A673 (cell line): ENCODE results near the gene WDR82. TPM values are rescaled to one million over a fixed set of nuclear protein-coding genes. Genes with fewer than 3 reads are reported as not detected.

Source experiments
- BruUV-seq: library from RNA; stranded (reverse); fragments of 400-500 nt; replicated peaks from 2 replicates; lab custom pipeline; 2021; lab: Mats Ljungman, UMichigan
- CTCF ChIA-PET: fragments of 300-600 bp; sonication (Branson Sonifier 250); formaldehyde crosslinking; loops from one replicate; lab custom pipeline; 2022; ENCODE audit warnings: antibody characterized with exemption; lab: Charles Lee
- POLR2A ChIA-PET: fragments of 300-600 bp; sonication (Branson Sonifier 250); formaldehyde crosslinking; loops from one replicate; lab custom pipeline; 2022; ENCODE audit warnings: antibody characterized with exemption; ENCODE audit not compliant: low non-redundant PET; lab: Charles Lee
- DNase-seq: peaks from one replicate; pipeline ENCODE4 v3.0.0-alpha.2; 2015; ENCODE audit warnings: low spot score
- H3K27ac ChIP-seq: fragments of 200-600 bp; sonication (generic); 2 replicates; pipeline ENCODE4 v1.5.1; 2016; ENCODE audit warnings: mixed run types, low read depth, mild to moderate bottlenecking, mixed read lengths, antibody characterized with exemption, low read length; ENCODE audit not compliant: poor library complexity, severe bottlenecking
- H3K27me3 ChIP-seq: fragments of 200-600 bp; sonication (generic); replicated peaks from 2 replicates; pipeline ENCODE4 v1.6.1; 2017; ENCODE audit warnings: mixed run types, low read depth, mild to moderate bottlenecking, mixed read lengths, antibody characterized with exemption, low read length; ENCODE audit not compliant: insufficient read depth, poor library complexity
- H3K36me3 ChIP-seq: fragments of 200-600 bp; sonication (generic); 2 replicates; pipeline ENCODE4 v1.6.1; 2016; ENCODE audit warnings: mixed run types, mild to moderate bottlenecking, mixed read lengths, antibody characterized with exemption, low read length; ENCODE audit not compliant: insufficient read depth, poor library complexity, severe bottlenecking
- H3K4me1 ChIP-seq: fragments of 200-600 bp; sonication (generic); 2 replicates; pipeline ENCODE4 v1.6.1; 2017; ENCODE audit warnings: mixed run types, mild to moderate bottlenecking, mixed read lengths, antibody characterized with exemption, low read length; ENCODE audit not compliant: insufficient read depth, poor library complexity, severe bottlenecking
- H3K4me3 ChIP-seq: fragments of 200-600 bp; sonication (generic); 2 replicates; pipeline ENCODE4 v1.5.1; 2016; ENCODE audit warnings: low read depth, mixed run types, mild to moderate bottlenecking, mixed read lengths, low read length; ENCODE audit not compliant: poor library complexity, severe bottlenecking
- H3K9me3 ChIP-seq: fragments of 200-600 bp; sonication (generic); 2 replicates; pipeline ENCODE4 v1.6.1; 2016; ENCODE audit warnings: mixed run types, low read depth, mild to moderate bottlenecking, mixed read lengths, antibody characterized with exemption, low read length; ENCODE audit not compliant: poor library complexity, severe bottlenecking
- EZH2 ChIP-seq: fragments of 200-600 bp; sonication (generic); IDR thresholded peaks from 2 replicates; pipeline ENCODE4 v1.6.1; 2017; ENCODE audit warnings: borderline replicate concordance, low read depth, mild to moderate bottlenecking, mixed read lengths, antibody characterized with exemption, low read length; ENCODE audit not compliant: poor library complexity, severe bottlenecking
- intact Hi-C: fragments of 100-400 bp; cut with micrococcal nuclease; formaldehyde crosslinking; loops from one replicate; pipeline ENCODE4 v1.10.0; 2022; ENCODE audit not compliant: unreplicated experiment
- total RNA-seq: library from RNA; stranded (reverse); gene quantifications from 2 replicates; pipeline ENCODE4 v1.2.3, GENCODE V29; 2021
- TF ChIP-seq, protein P1 (sequence below): fragments of 300-800, 200-600 bp; sonication (generic); conservative IDR thresholded peaks from 2 replicates; pipeline ENCODE4 v1.5.1; 2017; ENCODE audit warnings: low read depth, mild to moderate bottlenecking, antibody characterized with exemption, low read length, moderate library complexity, mixed read lengths

Gene WDR82
- total RNA-seq, 1 experiment from 2014 or later, result 54.3 TPM

DNA sequence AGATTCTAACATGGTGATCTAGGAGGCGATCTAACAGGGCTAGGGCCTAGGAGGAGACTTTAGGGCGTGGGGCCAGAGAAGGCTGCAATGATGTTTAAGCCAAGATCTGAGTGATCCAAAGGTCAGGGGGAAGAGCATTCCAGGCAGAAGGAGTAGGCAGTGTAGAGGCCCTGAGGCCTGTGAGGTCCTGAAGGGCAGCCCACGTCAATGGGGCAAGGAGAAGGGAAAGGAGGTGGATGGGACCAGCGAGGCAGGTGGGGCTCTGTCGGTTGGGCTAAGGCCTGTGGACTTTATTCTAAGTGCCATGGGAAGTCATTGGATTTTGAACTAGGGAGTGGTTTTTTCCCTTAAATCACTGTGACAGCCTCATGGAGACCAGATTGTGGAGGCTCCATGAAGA is 27.5 kb upstream of the WDR82 start:
- DNase-seq, result no peak
- no TSS peak for BruUV-seq
- intact Hi-C loops, result no loop called here
- Histone ChIP-seq H3K27ac (no peak overlapping the region), H3K27me3 (no peaks in the 10 kb centered on the region), H3K9me3 (no peaks in the 10 kb centered on the region), H3K36me3 (no peaks in the 10 kb centered on the region), H3K4me3 (no peak overlapping the region), H3K4me1 (no peaks in the 10 kb centered on the region)
- POLR2A ChIA-PET, result no interaction called here
- TF ChIP-seq EZH2, result no peak
- TF ChIP-seq, protein P1, sequence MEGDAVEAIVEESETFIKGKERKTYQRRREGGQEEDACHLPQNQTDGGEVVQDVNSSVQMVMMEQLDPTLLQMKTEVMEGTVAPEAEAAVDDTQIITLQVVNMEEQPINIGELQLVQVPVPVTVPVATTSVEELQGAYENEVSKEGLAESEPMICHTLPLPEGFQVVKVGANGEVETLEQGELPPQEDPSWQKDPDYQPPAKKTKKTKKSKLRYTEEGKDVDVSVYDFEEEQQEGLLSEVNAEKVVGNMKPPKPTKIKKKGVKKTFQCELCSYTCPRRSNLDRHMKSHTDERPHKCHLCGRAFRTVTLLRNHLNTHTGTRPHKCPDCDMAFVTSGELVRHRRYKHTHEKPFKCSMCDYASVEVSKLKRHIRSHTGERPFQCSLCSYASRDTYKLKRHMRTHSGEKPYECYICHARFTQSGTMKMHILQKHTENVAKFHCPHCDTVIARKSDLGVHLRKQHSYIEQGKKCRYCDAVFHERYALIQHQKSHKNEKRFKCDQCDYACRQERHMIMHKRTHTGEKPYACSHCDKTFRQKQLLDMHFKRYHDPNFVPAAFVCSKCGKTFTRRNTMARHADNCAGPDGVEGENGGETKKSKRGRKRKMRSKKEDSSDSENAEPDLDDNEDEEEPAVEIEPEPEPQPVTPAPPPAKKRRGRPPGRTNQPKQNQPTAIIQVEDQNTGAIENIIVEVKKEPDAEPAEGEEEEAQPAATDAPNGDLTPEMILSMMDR, result no peak
- CTCF ChIA-PET, result no interaction called here

DNA sequence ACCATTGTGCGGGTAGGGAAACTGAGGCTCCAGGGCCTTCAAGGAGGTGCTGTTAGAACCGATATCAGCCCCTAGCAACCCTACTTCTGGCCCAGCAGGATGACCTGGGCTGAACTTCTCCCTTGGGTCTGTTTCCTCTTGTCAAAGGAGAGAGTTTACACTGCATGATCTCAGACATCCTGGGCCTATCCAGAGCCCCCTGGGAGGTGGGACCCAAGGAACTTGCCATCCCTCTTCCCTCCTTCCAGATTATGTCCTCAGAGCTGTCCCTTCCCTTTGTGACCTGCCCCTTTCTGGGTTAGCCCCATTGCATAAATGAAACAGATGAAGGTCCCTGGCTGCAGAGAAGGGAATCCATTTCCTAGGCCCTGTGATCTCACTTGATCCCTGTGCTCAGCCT is 25.4 kb upstream of the WDR82 start:
- TF ChIP-seq, protein P1, result no peak
- TF ChIP-seq EZH2, result no peak
- intact Hi-C loops, result no loop called here
- Histone ChIP-seq H3K4me3 (no peak overlapping the region), H3K27ac (no peak overlapping the region), H3K4me1 (no peaks in the 10 kb centered on the region), H3K9me3 (no peaks in the 10 kb centered on the region), H3K36me3 (no peaks in the 10 kb centered on the region), H3K27me3 (no peaks in the 10 kb centered on the region)
- no peak for DNase-seq
- ChIA-PET CTCF (no interaction called here), POLR2A (no interaction called here)
- no TSS peak for BruUV-seq

DNA sequence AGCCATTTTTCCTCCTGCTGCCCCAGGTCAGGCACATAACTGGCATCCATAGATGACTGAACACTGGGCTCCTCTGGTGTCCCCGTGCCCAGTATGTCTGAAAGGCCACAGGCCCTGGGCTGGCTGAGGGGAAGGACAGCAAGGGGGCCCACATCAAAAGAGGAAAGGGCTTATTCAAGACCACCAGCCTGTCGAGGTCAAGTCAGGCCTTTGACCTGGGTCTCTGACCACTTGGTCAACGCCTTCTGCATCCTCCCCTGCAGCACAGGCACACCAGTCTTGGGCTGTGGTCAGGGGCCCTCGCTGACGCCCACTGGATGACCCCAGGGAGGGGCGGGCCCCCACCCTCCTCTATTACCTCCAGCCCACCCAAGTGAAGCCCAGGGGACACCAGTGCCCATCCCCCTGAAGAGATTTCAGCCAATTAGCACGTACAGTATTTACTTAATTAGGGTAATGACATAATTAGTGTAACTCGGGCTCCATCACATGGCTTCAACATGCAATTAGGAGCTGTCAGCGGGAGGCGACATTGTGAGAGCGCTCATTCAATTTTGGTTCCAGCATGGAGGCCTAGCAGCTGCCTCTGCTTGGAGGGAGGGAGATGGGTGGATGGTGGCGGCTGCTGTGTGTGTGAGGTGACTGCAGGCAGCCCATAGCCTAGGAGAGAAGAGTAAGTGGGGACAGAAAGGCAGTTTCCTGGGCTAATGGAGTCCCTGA is 24.1 kb upstream of the WDR82 start:
- CTCF ChIA-PET, result no interaction called here
- DNase-seq, result no peak

More for the DNA sequence above, 24.1 kb upstream of the WDR82 start:
- POLR2A ChIA-PET, result no interaction called here
- no peaks in the 10 kb centered on the region for H3K4me1 ChIP-seq
- no peaks in the 10 kb centered on the region for H3K36me3 ChIP-seq
- H3K27ac ChIP-seq, result no peak overlapping the region
- H3K9me3 ChIP-seq, result no peaks in the 10 kb centered on the region
- H3K4me3 ChIP-seq, result no peak overlapping the region
- no TSS peak for BruUV-seq
- TF ChIP-seq EZH2, result no peak
- TF ChIP-seq, protein P1, result no peak
- intact Hi-C loops, result no loop called here
- no peaks in the 10 kb centered on the region for H3K27me3 ChIP-seq
